B cell (primary cell): Measurements from ENCODE around the gene WDR48. TPM values are rescaled to one million over a fixed set of nuclear protein-coding genes. Genes with fewer than 3 reads are reported as not detected.
A peak's percentile ranks its signal among the peaks of the same experiment; 100 is the strongest.

Experiments used
- ATAC-seq: fragments of 200-7000 bp; cut with Tn5 transposase; one replicate; pipeline ENCODE4 v1.10.0; 2021; ENCODE audit warnings: low read depth, mild to moderate bottlenecking, moderate number of reproducible peaks, moderate library complexity
- CTCF ChIA-PET: fragments of 350-600 bp; sonication (Branson Sonifier 250); formaldehyde crosslinking; loops from one replicate; lab custom pipeline; 2021; ENCODE audit warnings: antibody characterized with exemption, inconsistent platforms; lab: Charles Lee
- POLR2A ChIA-PET: fragments of 350-600 bp; sonication (Branson Sonifier 250); formaldehyde crosslinking; loops from one replicate; lab custom pipeline; 2021; ENCODE audit warnings: antibody characterized with exemption; lab: Charles Lee
- DNase-seq: peaks from one replicate; pipeline ENCODE4 v3.0.0; 2013
- H2AFZ ChIP-seq: 2 replicates; pipeline ENCODE4 v1.6.1; 2012; ENCODE audit warnings: mild to moderate bottlenecking, low read depth, low read length; ENCODE audit not compliant: insufficient read depth, poor library complexity, severe bottlenecking
- H3K27ac ChIP-seq, 2 donors: 1 replicate in 1 of 2; 2 replicates in 1 of 2; pipeline ENCODE4 v1.5.1; 2012 to 2013; ENCODE audit warnings: low read length in 2 of 2, mild to moderate bottlenecking in 2 of 2, moderate library complexity in 1 of 2
- H3K27me3 ChIP-seq, 4 experiments: fragments of 200-600 bp in 1 of 4; sonication (generic) in 1 of 4; replicated peaks in 1 of 4; 1 replicate in 2 of 4; 2 replicates in 2 of 4; pipeline versions ENCODE4 v1.6.1 to v1.7.0; 2013 to 2016; ENCODE audit warnings: low read length in 3 of 4, mild to moderate bottlenecking in 2 of 4, mixed read lengths in 1 of 4, moderate library complexity in 1 of 4; ENCODE audit not compliant: insufficient read depth in 4 of 4, control insufficient read depth in 3 of 4; ENCODE audit errors: control extremely low read depth in 1 of 4
- H3K36me3 ChIP-seq, 2 experiments: replicated peaks in 1 of 2; 1 replicate in 1 of 2; 2 replicates in 1 of 2; pipeline versions ENCODE4 v1.6.1 to v1.7.1; 2013; ENCODE audit warnings: low read length in 1 of 2; ENCODE audit not compliant: insufficient read depth in 2 of 2, control insufficient read depth in 1 of 2; ENCODE audit errors: control extremely low read depth in 1 of 2, extremely low read depth in 1 of 2
- H3K4me1 ChIP-seq, 2 donors: fragments of 200-600 bp in 1 of 2; sonication (generic) in 1 of 2; 1 replicate in 1 of 2; 2 replicates in 1 of 2; pipeline versions ENCODE4 v1.5.1 to v1.6.1; 2013 to 2017; ENCODE audit warnings: low read length in 2 of 2; ENCODE audit not compliant: control insufficient read depth in 2 of 2, insufficient read depth in 2 of 2
- H3K4me2 ChIP-seq: replicated peaks from 2 replicates; pipeline ENCODE3; 2012; ENCODE audit warnings: mild to moderate bottlenecking, low read depth, low read length; ENCODE audit not compliant: poor library complexity, severe bottlenecking
- H3K4me3 ChIP-seq, 5 experiments: fragments of 200-600 bp in 1 of 5; sonication (generic) in 1 of 5; 1 replicate in 3 of 5; 2 replicates in 2 of 5; pipeline versions ENCODE4 v1.5.1 to v1.7.0; 2011 to 2016; ENCODE audit warnings: low read length in 4 of 5, mild to moderate bottlenecking in 4 of 5, low read depth in 2 of 5, control low read depth in 1 of 5, moderate library complexity in 1 of 5; ENCODE audit not compliant: insufficient read depth in 1 of 5; ENCODE audit errors: control extremely low read depth in 1 of 5, extremely low read depth in 1 of 5
- H3K79me2 ChIP-seq: fragments of 200-600 bp; sonication (generic); one replicate; pipeline ENCODE4 v1.6.0; 2016; ENCODE audit warnings: low read length; ENCODE audit not compliant: control insufficient read depth, insufficient read depth
- H3K9ac ChIP-seq: fragments of 200-600 bp; sonication (generic); 2 replicates; pipeline ENCODE4 v1.6.1; 2017; ENCODE audit warnings: mild to moderate bottlenecking, low read length, moderate library complexity
- H3K9me3 ChIP-seq, 3 donors: one replicate each; pipeline versions ENCODE4 v1.6.1 to v1.7.1; 2013; ENCODE audit warnings: low read length in 2 of 3; ENCODE audit not compliant: control insufficient read depth in 2 of 3, insufficient read depth in 1 of 3; ENCODE audit errors: control extremely low read depth in 1 of 3
- H4K20me1 ChIP-seq: 2 replicates; pipeline ENCODE4 v1.6.0; 2012; ENCODE audit warnings: mild to moderate bottlenecking, low read length; ENCODE audit not compliant: insufficient read depth, control insufficient read depth, poor library complexity, severe bottlenecking
- H3K27ac Mint-ChIP-seq: one replicate; pipeline ENCODE4 v1.8.0; 2021; ENCODE audit warnings: mixed read lengths
- H3K27me3 Mint-ChIP-seq: one replicate; pipeline ENCODE4 v1.8.0; 2021; ENCODE audit warnings: mixed read lengths
- H3K4me1 Mint-ChIP-seq: one replicate; pipeline ENCODE4 v1.8.0; 2021; ENCODE audit warnings: mixed read lengths
- H3K4me3 Mint-ChIP-seq: one replicate; pipeline ENCODE4 v1.8.0; 2021; ENCODE audit warnings: mixed read lengths
- H3K9me3 Mint-ChIP-seq: one replicate; pipeline ENCODE4 v1.8.0; 2022; ENCODE audit warnings: mixed read lengths; ENCODE audit not compliant: insufficient read depth
- EZH2 ChIP-seq: IDR thresholded peaks from 2 replicates; pipeline ENCODE4 v1.6.1; 2012; ENCODE audit warnings: borderline replicate concordance, low read depth, mild to moderate bottlenecking, moderate library complexity, low read length; ENCODE audit not compliant: insufficient read depth, poor library complexity, severe bottlenecking
- WGBS: methylation state at CpG from one replicate; pipeline ENCODE4 v1.1.5; 2013; ENCODE audit warnings: missing lambda C conversion rate; ENCODE audit not compliant: insufficient coverage; 5-methylcytosine and 5-hydroxymethylcytosine counted together
- intact Hi-C: fragments of 100-400 bp; cut with micrococcal nuclease; formaldehyde crosslinking; loops from one replicate; pipeline ENCODE4 v1.10.0; 2022
- polyA plus RNA-seq: library from polyadenylated mRNA; depleted of rRNA; stranded (reverse); fragments of >200 nt; gene quantifications from 2 replicates; pipeline ENCODE4 v1.2.3, GENCODE V29; 2012
- total RNA-seq, 2 donors: library from RNA; stranded (reverse); fragments of 120-200 nt in 1 of 2; gene quantifications; 1 replicate in 1 of 2; 2 replicates in 1 of 2; pipeline versions ENCODE4 v1.2.3 to v1.2.4, GENCODE V29; 2013 to 2022
- TF ChIP-seq, protein P1 (sequence below): fragments of 200-600 bp; IDR thresholded peaks from one replicate; pipeline ENCODE4 v1.8.0; 2022; ENCODE audit warnings: antibody characterized with exemption, mild to moderate bottlenecking

The WDR48 gene
- total and polyA plus RNA-seq, 2 donors (not counting 1 experiment from before 2014, with no cell fraction given), result 20.8 to 68.6 TPM

DNA sequence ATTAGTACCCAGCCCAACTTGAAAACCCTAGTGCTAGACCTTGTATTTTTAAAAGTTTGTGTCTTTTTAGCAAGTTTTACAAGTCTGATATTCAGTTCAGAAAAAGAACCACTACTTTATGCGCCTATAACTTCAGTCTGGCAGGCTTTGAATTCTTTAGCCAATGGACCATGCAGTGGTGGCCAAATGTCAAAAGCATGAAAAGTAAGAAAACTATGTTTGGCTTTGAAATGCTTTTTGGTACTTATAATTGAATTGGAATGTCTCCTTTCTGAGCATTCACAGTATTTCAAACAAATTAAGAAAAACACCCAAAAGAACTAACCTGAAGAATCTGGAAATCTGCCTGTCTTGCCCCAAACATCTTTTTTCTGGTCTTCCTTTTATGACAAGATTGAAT is 12.8 kb downstream of the WDR48 start:
- Histone ChIP-seq H3K9ac (no peak overlapping the region), H3K36me3 (peaks cover 12 to 39% of the 10 kb centered on the region in 2 experiments), H3K27me3 (no peaks in the 10 kb centered on the region), H4K20me1 (peaks cover 43% of the 10 kb centered on the region), H3K4me2 (peak overlapping the region; percentile 4), H3K4me3 (no peak overlapping the region), H3K27ac (peak overlapping the region in 1 of 2 donors; percentile 79), H3K9me3 (peaks cover 0 to 4% (median 0%) of the 10 kb centered on the region in 3 donors), H3K4me1 (peaks cover 7 to 11% of the 10 kb centered on the region in 2 donors), H3K79me2 (peaks cover 41% of the 10 kb centered on the region), H2AFZ (no peak overlapping the region)
- H3K4me3 Mint-ChIP-seq, result no peak overlapping the region
- DNase-seq (no peak), ATAC-seq (no peak)
- peak overlapping the region; percentile 37 for H3K27ac Mint-ChIP-seq
- WGBS, result no CpG with 5 or more reads among the region's 1 CpG
- ChIA-PET POLR2A (no interaction called here), CTCF (interaction anchor here (0.8 to 2.3 kb wide), 8 partner anchors 8 to 227 kb away, joined by 3 to 12 read pairs (median 4); no protein-coding TSS in a partner anchor)
- TF ChIP-seq, protein P1, sequence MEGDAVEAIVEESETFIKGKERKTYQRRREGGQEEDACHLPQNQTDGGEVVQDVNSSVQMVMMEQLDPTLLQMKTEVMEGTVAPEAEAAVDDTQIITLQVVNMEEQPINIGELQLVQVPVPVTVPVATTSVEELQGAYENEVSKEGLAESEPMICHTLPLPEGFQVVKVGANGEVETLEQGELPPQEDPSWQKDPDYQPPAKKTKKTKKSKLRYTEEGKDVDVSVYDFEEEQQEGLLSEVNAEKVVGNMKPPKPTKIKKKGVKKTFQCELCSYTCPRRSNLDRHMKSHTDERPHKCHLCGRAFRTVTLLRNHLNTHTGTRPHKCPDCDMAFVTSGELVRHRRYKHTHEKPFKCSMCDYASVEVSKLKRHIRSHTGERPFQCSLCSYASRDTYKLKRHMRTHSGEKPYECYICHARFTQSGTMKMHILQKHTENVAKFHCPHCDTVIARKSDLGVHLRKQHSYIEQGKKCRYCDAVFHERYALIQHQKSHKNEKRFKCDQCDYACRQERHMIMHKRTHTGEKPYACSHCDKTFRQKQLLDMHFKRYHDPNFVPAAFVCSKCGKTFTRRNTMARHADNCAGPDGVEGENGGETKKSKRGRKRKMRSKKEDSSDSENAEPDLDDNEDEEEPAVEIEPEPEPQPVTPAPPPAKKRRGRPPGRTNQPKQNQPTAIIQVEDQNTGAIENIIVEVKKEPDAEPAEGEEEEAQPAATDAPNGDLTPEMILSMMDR, result no peak
- TF ChIP-seq EZH2, result no peak
- intact Hi-C loops, result loop anchor here (1.0 kb wide), 1 partner anchor 33 kb away; no protein-coding TSS in a partner anchor
- no peaks in the 10 kb centered on the region for H3K27me3 Mint-ChIP-seq
- H3K9me3 Mint-ChIP-seq, result no peaks in the 10 kb centered on the region
- H3K4me1 Mint-ChIP-seq, result peaks cover 22% of the 10 kb centered on the region

DNA sequence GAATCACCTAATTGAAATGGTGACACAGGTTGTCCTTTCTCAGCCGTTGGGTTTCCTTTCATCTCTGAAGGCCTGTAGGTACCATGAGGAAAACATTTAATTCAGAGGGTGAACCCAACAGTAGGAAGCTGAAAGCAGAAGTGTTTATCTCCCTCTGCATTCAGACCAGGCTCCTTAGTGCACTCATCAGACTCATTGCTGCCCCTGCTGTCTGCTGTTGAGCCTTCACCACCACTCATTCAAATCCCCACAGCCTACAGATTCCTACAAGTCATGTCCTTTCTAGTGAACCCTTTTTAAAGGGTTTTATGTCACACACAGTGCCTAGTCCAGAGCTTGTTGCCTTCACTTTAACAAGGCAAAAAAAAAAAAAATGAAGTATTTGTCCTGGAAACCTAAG is 13.4 kb downstream of the WDR48 start:
- 0% methylated on average over 1 of the region's 1 CpG for WGBS
- no peaks in the 10 kb centered on the region for H3K9me3 Mint-ChIP-seq
- CTCF ChIA-PET, result interaction anchor here (0.8 to 2.3 kb wide), 10 partner anchors 9 to 227 kb away, joined by 3 to 12 read pairs (median 4); no protein-coding TSS in a partner anchor
- peaks cover 11 to 45% of the 10 kb centered on the region in 2 experiments for H3K36me3 ChIP-seq
- H3K9me3 ChIP-seq, result peaks cover 0 to 4% (median 0%) of the 10 kb centered on the region in 3 donors
- H3K4me1 Mint-ChIP-seq, result peaks cover 22% of the 10 kb centered on the region
- peak; percentile 99 for ATAC-seq
- H2AFZ ChIP-seq, result no peak overlapping the region
- peak; percentile 73 for DNase-seq
- peak overlapping the region; percentile 37 for H3K27ac Mint-ChIP-seq
- no peaks in the 10 kb centered on the region for H3K27me3 Mint-ChIP-seq
- H3K79me2 ChIP-seq, result peaks cover 35% of the 10 kb centered on the region
- no peak overlapping the region for H3K4me3 ChIP-seq
- H3K27me3 ChIP-seq, result no peaks in the 10 kb centered on the region
- TF ChIP-seq EZH2, result no peak
- TF ChIP-seq, protein P1, result peak; percentile 69
- H3K9ac ChIP-seq, result no peak overlapping the region
- peaks cover 38% of the 10 kb centered on the region for H4K20me1 ChIP-seq
- H3K4me2 ChIP-seq, result peak overlapping the region; percentile 4
- peak overlapping the region in 1 of 2 donors; percentile 79 for H3K27ac ChIP-seq
- H3K4me1 ChIP-seq, result peaks cover 7 to 11% of the 10 kb centered on the region in 2 donors
- intact Hi-C loops, result loop anchor here (1.0 kb wide), 1 partner anchor 34 kb away; no protein-coding TSS in a partner anchor
- POLR2A ChIA-PET, result no interaction called here
- no peak overlapping the region for H3K4me3 Mint-ChIP-seq
